WTC11 (cell line): ENCODE measurements around the gene MACROD2. TPM values are rescaled to one million over a fixed set of nuclear protein-coding genes. Genes with fewer than 3 reads are reported as not detected.

Experiments used
- ATAC-seq: fragments of 200-7000 bp; cut with Tn5 transposase; 2 replicates; pipeline ENCODE4 v1.10.0; 2021; ENCODE audit warnings: mild to moderate bottlenecking, moderate library complexity
- CTCF ChIA-PET: fragments of 300-600 bp; sonication (Branson Sonifier 250); formaldehyde crosslinking; loops from one replicate; lab custom pipeline; 2021; ENCODE audit warnings: antibody characterized with exemption; lab: Charles Lee
- POLR2A ChIA-PET: fragments of 350-600 bp; sonication (Branson Sonifier 250); formaldehyde crosslinking; loops from one replicate; lab custom pipeline; 2021; ENCODE audit warnings: antibody characterized with exemption; lab: Charles Lee
- DNase-seq: peaks from one replicate; pipeline ENCODE4 v3.0.0; 2021; ENCODE audit warnings: low spot score
- H3K27ac Mint-ChIP-seq: 2 replicates; pipeline ENCODE4 v1.8.0; 2021; ENCODE audit warnings: mixed read lengths
- H3K27me3 Mint-ChIP-seq: 2 replicates; pipeline ENCODE4 v1.8.0; 2021; ENCODE audit warnings: low read depth, mild to moderate bottlenecking, moderate library complexity, mixed read lengths
- H3K36me3 Mint-ChIP-seq: 2 replicates; pipeline ENCODE4 v1.8.0; 2021; ENCODE audit warnings: mixed read lengths
- H3K4me1 Mint-ChIP-seq: 2 replicates; pipeline ENCODE4 v1.8.0; 2022; ENCODE audit warnings: mixed read lengths
- H3K4me3 Mint-ChIP-seq: 2 replicates; pipeline ENCODE4 v1.8.0; 2021; ENCODE audit warnings: mild to moderate bottlenecking, moderate library complexity, mixed read lengths
- H3K9me3 Mint-ChIP-seq: 2 replicates; pipeline ENCODE4 v1.8.0; 2021; ENCODE audit warnings: mixed read lengths
- CREM ChIP-seq: sonication (generic); formaldehyde crosslinking; IDR thresholded peaks from 2 replicates; pipeline ENCODE4 v1.8.1; 2022; ENCODE audit warnings: mild to moderate bottlenecking, missing genetic modification reagents, moderate library complexity
- E2F5 ChIP-seq: sonication (generic); formaldehyde crosslinking; IDR thresholded peaks from 2 replicates; pipeline ENCODE4 v1.8.1; 2022; ENCODE audit warnings: mild to moderate bottlenecking, moderate library complexity, missing genetic modification reagents
- ESRRA ChIP-seq: sonication (generic); formaldehyde crosslinking; IDR thresholded peaks from 2 replicates; pipeline ENCODE4 v1.8.1; 2022; ENCODE audit warnings: mild to moderate bottlenecking, missing genetic modification reagents, borderline replicate concordance
- MXD4 ChIP-seq: fragments of 250-450 bp; sonication (Bioruptor Pico); IDR thresholded peaks from 2 replicates; pipeline ENCODE4 v1.8.0; 2021; ENCODE audit warnings: mild to moderate bottlenecking, moderate library complexity, borderline replicate concordance
- NFE2L1 ChIP-seq: sonication (generic); formaldehyde crosslinking; IDR thresholded peaks from 2 replicates; pipeline ENCODE4 v1.8.1; 2023; ENCODE audit warnings: missing genetic modification reagents
- NR3C1 ChIP-seq: sonication (generic); formaldehyde crosslinking; conservative IDR thresholded peaks from 2 replicates; pipeline ENCODE4 v1.8.1; 2023; ENCODE audit warnings: low read depth, mild to moderate bottlenecking, missing genetic modification reagents
- PRRX2 ChIP-seq: fragments of 250-450 bp; sonication (Bioruptor Pico); IDR thresholded peaks from 2 replicates; pipeline ENCODE4 v1.8.0; 2021; ENCODE audit warnings: mild to moderate bottlenecking
- SMAD4 ChIP-seq: sonication (generic); formaldehyde crosslinking; IDR thresholded peaks from 2 replicates; pipeline ENCODE4 v1.8.0; 2022; ENCODE audit warnings: mild to moderate bottlenecking, missing genetic modification reagents
- TEAD1 ChIP-seq: sonication (generic); formaldehyde crosslinking; IDR thresholded peaks from 2 replicates; pipeline ENCODE4 v1.8.0; 2022; ENCODE audit warnings: mild to moderate bottlenecking, missing genetic modification reagents
- TP53 ChIP-seq: sonication (generic); formaldehyde crosslinking; IDR thresholded peaks from 2 replicates; pipeline ENCODE4 v1.8.1; 2023; ENCODE audit warnings: mild to moderate bottlenecking, missing genetic modification reagents
- ZBTB43 ChIP-seq: sonication (generic); formaldehyde crosslinking; IDR thresholded peaks from 2 replicates; pipeline ENCODE4 v1.8.1; 2023; ENCODE audit warnings: mild to moderate bottlenecking, missing genetic modification reagents
- ZNF121 ChIP-seq: sonication (generic); formaldehyde crosslinking; IDR thresholded peaks from 2 replicates; pipeline ENCODE4 v1.8.0; 2023; ENCODE audit warnings: missing genetic modification reagents
- ZNF263 ChIP-seq: sonication (generic); formaldehyde crosslinking; IDR thresholded peaks from 2 replicates; pipeline ENCODE4 v1.8.1; 2022; ENCODE audit warnings: low read depth, mild to moderate bottlenecking, moderate library complexity, missing genetic modification reagents
- ZNF317 ChIP-seq: sonication (generic); formaldehyde crosslinking; IDR thresholded peaks from 2 replicates; pipeline ENCODE4 v1.8.1; 2023; ENCODE audit warnings: low read depth, mild to moderate bottlenecking, moderate library complexity, missing genetic modification reagents, borderline replicate concordance
- ZNF423 ChIP-seq: fragments of 250-450 bp; sonication (Bioruptor Pico); IDR thresholded peaks from 2 replicates; pipeline ENCODE4 v2.1.2; 2022; ENCODE audit warnings: mild to moderate bottlenecking, moderate library complexity
- total RNA-seq: library from RNA; stranded (reverse); gene quantifications from 3 replicates; pipeline ENCODE4 v1.2.3, GENCODE V29; 2021
- TF ChIP-seq, protein P1 (sequence below): sonication (generic); formaldehyde crosslinking; conservative IDR thresholded peaks from 2 replicates; pipeline ENCODE4 v1.8.1; 2023; ENCODE audit warnings: mild to moderate bottlenecking, low read depth, missing genetic modification reagents, moderate library complexity
- TF ChIP-seq, protein P2 (sequence below): sonication (generic); formaldehyde crosslinking; IDR thresholded peaks from 2 replicates; pipeline ENCODE4 v1.8.1; 2023; ENCODE audit warnings: mild to moderate bottlenecking, moderate library complexity, missing genetic modification reagents
- TF ChIP-seq, protein P3 (sequence below): sonication (generic); formaldehyde crosslinking; IDR thresholded peaks from 2 replicates; pipeline ENCODE4 v1.8.0; 2022; ENCODE audit warnings: mild to moderate bottlenecking, missing genetic modification reagents
- TF ChIP-seq, protein P4 (sequence below): sonication (generic); formaldehyde crosslinking; IDR thresholded peaks from 2 replicates; pipeline ENCODE4 v1.8.1; 2023; ENCODE audit warnings: mild to moderate bottlenecking, missing genetic modification reagents, moderate library complexity
- TF ChIP-seq, protein P5 (sequence below): fragments of 200-600 bp; IDR thresholded peaks from 2 replicates; pipeline ENCODE4 v1.8.0; 2022; ENCODE audit warnings: antibody characterized with exemption
- TF ChIP-seq, protein P6 (sequence below): sonication (generic); formaldehyde crosslinking; IDR thresholded peaks from 2 replicates; pipeline ENCODE4 v1.8.1; 2022; ENCODE audit warnings: low read depth, missing genetic modification reagents, borderline replicate concordance

MACROD2 gene
- total RNA-seq, 1 experiment from 2014 or later, result 4.1 TPM

DNA sequence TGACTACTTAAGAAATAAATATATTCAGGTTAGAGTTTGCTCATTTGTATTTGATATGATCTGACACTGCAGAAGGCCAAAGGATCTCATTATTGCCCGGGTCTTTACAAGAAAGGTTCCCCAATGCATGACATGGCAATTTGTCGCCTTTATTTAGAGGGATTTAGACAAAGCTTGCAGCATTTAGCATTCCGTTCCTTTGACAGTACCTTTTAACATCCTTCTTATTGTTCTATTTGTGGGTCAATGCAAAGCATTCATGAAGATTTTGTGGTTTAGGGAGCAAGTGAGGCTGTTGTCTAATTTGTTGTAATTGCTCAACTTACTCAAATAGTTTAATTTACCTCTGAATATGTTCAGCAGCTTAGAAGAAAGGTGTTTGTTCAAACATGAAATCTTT, 572.9 kb downstream of the MACROD2 start:
- Mint-ChIP-seq H3K36me3 (peaks cover 17% of the 10 kb centered on the region), H3K9me3 (peaks cover 24% of the 10 kb centered on the region), H3K4me1 (peaks cover 10% of the 10 kb centered on the region), H3K27me3 (no peaks in the 10 kb centered on the region), H3K27ac (no peak overlapping the region), H3K4me3 (no peak overlapping the region)
- CTCF ChIA-PET, result no interaction called here
- DNase-seq, result no peak
- no peak for ATAC-seq
- TF ChIP-seq TP53 (CRISPR knock-in tag), result no peak
- no peak for TF ChIP-seq ZNF263
- TF ChIP-seq, protein P1, sequence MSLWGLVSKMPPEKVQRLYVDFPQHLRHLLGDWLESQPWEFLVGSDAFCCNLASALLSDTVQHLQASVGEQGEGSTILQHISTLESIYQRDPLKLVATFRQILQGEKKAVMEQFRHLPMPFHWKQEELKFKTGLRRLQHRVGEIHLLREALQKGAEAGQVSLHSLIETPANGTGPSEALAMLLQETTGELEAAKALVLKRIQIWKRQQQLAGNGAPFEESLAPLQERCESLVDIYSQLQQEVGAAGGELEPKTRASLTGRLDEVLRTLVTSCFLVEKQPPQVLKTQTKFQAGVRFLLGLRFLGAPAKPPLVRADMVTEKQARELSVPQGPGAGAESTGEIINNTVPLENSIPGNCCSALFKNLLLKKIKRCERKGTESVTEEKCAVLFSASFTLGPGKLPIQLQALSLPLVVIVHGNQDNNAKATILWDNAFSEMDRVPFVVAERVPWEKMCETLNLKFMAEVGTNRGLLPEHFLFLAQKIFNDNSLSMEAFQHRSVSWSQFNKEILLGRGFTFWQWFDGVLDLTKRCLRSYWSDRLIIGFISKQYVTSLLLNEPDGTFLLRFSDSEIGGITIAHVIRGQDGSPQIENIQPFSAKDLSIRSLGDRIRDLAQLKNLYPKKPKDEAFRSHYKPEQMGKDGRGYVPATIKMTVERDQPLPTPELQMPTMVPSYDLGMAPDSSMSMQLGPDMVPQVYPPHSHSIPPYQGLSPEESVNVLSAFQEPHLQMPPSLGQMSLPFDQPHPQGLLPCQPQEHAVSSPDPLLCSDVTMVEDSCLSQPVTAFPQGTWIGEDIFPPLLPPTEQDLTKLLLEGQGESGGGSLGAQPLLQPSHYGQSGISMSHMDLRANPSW (CRISPR knock-in tag), result no peak
- no peak for TF ChIP-seq ZNF121 (CRISPR knock-in tag)
- no peak for TF ChIP-seq TEAD1 (CRISPR knock-in tag)
- TF ChIP-seq, protein P2, sequence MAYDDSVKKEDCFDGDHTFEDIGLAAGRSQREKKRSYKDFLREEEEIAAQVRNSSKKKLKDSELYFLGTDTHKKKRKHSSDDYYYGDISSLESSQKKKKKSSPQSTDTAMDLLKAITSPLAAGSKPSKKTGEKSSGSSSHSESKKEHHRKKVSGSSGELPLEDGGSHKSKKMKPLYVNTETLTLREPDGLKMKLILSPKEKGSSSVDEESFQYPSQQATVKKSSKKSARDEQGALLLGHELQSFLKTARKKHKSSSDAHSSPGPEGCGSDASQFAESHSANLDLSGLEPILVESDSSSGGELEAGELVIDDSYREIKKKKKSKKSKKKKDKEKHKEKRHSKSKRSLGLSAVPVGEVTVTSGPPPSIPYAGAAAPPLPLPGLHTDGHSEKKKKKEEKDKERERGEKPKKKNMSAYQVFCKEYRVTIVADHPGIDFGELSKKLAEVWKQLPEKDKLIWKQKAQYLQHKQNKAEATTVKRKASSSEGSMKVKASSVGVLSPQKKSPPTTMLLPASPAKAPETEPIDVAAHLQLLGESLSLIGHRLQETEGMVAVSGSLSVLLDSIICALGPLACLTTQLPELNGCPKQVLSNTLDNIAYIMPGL (CRISPR knock-in tag), result no peak
- POLR2A ChIA-PET, result no interaction called here

DNA sequence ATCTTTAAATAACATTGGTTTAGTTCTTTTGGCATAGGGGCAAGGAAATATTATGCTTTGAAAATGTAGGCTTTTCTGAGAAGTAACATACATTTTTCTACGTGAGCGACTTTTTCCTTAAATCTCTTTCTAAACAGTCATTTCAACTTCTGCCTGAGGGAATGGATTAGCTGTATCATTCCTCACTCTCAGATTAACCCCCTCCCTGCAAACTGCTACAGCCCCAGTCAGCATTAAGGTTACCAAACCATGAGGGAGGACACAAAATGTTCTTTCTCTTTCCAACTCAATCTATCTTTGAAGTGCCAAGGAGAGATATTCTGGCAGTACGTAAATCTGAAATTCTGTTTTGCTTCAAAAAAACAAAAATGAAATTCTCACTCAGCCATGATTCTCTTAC, 573.4 kb downstream of the MACROD2 start:
- DNase-seq (no peak), ATAC-seq (0 out of 2 replicates have a peak, but pooled peaks have one; percentile 20)
- ChIA-PET CTCF (no interaction called here), POLR2A (no interaction called here)
- H3K36me3 Mint-ChIP-seq, result peaks cover 17% of the 10 kb centered on the region
- TF ChIP-seq ESRRA (no peak), E2F5 (no peak), NR3C1 (CRISPR knock-in tag) (no peak), SMAD4 (CRISPR knock-in tag) (no peak), CREM (no peak), NFE2L1 (CRISPR knock-in tag) (no peak), TEAD1 (CRISPR knock-in tag) (no peak), ZBTB43 (CRISPR knock-in tag) (no peak), ZNF317 (CRISPR knock-in tag) (no peak), ZNF423 (no peak), PRRX2 (no peak), MXD4 (no peak)
- TF ChIP-seq, protein P3, sequence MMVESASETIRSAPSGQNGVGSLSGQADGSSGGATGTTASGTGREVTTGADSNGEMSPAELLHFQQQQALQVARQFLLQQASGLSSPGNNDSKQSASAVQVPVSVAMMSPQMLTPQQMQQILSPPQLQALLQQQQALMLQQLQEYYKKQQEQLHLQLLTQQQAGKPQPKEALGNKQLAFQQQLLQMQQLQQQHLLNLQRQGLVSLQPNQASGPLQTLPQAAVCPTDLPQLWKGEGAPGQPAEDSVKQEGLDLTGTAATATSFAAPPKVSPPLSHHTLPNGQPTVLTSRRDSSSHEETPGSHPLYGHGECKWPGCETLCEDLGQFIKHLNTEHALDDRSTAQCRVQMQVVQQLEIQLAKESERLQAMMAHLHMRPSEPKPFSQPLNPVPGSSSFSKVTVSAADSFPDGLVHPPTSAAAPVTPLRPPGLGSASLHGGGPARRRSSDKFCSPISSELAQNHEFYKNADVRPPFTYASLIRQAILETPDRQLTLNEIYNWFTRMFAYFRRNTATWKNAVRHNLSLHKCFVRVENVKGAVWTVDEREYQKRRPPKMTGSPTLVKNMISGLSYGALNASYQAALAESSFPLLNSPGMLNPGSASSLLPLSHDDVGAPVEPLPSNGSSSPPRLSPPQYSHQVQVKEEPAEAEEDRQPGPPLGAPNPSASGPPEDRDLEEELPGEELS (CRISPR knock-in tag), result no peak
- TF ChIP-seq, protein P4, sequence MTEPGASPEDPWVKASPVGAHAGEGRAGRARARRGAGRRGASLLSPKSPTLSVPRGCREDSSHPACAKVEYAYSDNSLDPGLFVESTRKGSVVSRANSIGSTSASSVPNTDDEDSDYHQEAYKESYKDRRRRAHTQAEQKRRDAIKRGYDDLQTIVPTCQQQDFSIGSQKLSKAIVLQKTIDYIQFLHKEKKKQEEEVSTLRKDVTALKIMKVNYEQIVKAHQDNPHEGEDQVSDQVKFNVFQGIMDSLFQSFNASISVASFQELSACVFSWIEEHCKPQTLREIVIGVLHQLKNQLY (CRISPR knock-in tag), result no peak
- TF ChIP-seq, protein P5, sequence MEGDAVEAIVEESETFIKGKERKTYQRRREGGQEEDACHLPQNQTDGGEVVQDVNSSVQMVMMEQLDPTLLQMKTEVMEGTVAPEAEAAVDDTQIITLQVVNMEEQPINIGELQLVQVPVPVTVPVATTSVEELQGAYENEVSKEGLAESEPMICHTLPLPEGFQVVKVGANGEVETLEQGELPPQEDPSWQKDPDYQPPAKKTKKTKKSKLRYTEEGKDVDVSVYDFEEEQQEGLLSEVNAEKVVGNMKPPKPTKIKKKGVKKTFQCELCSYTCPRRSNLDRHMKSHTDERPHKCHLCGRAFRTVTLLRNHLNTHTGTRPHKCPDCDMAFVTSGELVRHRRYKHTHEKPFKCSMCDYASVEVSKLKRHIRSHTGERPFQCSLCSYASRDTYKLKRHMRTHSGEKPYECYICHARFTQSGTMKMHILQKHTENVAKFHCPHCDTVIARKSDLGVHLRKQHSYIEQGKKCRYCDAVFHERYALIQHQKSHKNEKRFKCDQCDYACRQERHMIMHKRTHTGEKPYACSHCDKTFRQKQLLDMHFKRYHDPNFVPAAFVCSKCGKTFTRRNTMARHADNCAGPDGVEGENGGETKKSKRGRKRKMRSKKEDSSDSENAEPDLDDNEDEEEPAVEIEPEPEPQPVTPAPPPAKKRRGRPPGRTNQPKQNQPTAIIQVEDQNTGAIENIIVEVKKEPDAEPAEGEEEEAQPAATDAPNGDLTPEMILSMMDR, result no peak
- TF ChIP-seq, protein P6, sequence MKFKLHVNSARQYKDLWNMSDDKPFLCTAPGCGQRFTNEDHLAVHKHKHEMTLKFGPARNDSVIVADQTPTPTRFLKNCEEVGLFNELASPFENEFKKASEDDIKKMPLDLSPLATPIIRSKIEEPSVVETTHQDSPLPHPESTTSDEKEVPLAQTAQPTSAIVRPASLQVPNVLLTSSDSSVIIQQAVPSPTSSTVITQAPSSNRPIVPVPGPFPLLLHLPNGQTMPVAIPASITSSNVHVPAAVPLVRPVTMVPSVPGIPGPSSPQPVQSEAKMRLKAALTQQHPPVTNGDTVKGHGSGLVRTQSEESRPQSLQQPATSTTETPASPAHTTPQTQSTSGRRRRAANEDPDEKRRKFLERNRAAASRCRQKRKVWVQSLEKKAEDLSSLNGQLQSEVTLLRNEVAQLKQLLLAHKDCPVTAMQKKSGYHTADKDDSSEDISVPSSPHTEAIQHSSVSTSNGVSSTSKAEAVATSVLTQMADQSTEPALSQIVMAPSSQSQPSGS (CRISPR knock-in tag), result no peak
- peaks cover 24% of the 10 kb centered on the region for H3K9me3 Mint-ChIP-seq
- peaks cover 10% of the 10 kb centered on the region; the same call in 1 of the 2 replicates for H3K4me1 Mint-ChIP-seq
- no peaks in the 10 kb centered on the region for H3K27me3 Mint-ChIP-seq
- no peak overlapping the region for H3K4me3 Mint-ChIP-seq
- no peak overlapping the region for H3K27ac Mint-ChIP-seq
